Neural crest cell (in vitro differentiated cells): ENCODE measurements around the gene CASQ2. TPM values are rescaled to one million over a fixed set of nuclear protein-coding genes. Genes with fewer than 3 reads are reported as not detected.

Experiments
- DNase-seq: peaks from one replicate; pipeline ENCODE4 v3.0.0; 2021; ENCODE audit warnings: low read depth, mixed read lengths, low spot score
- H3K27ac Mint-ChIP-seq: one replicate; pipeline ENCODE4 v1.8.0; 2021; ENCODE audit warnings: mild to moderate bottlenecking, mixed read lengths; ENCODE audit not compliant: unreplicated experiment
- H3K27me3 Mint-ChIP-seq: 2 replicates; pipeline ENCODE4 v1.8.0; 2021; ENCODE audit warnings: low read depth, mild to moderate bottlenecking, mixed read lengths
- H3K36me3 Mint-ChIP-seq: 2 replicates; pipeline ENCODE4 v1.8.0; 2021; ENCODE audit warnings: low read depth, mild to moderate bottlenecking, mixed read lengths
- H3K4me1 Mint-ChIP-seq: 2 replicates; pipeline ENCODE4 v1.8.0; 2021; ENCODE audit warnings: mixed read lengths
- H3K4me3 Mint-ChIP-seq: one replicate; pipeline ENCODE4 v1.8.0; 2021; ENCODE audit warnings: mild to moderate bottlenecking, mixed read lengths
- H3K9me3 Mint-ChIP-seq: 2 replicates; pipeline ENCODE4 v1.8.0; 2021; ENCODE audit warnings: mixed read lengths
- CTCF ChIP-seq: fragments of 200-600 bp; sonication (generic); conservative IDR thresholded peaks from 2 replicates; pipeline ENCODE4 v1.5.0; 2021; ENCODE audit warnings: antibody characterized with exemption, mild to moderate bottlenecking
- total RNA-seq: library from RNA; stranded (reverse); gene quantifications from 2 replicates; pipeline ENCODE4 v1.2.1, GENCODE V29; 2021

Gene CASQ2
- total RNA-seq, 1 donor from 2014 or later, result 0.12 TPM

GRCh38 chr1:115748401-115749150 is 19.9 kb downstream of the CASQ2 start:
- no peaks in the 10 kb centered on the region for H3K27me3 Mint-ChIP-seq
- H3K36me3 Mint-ChIP-seq, result no peaks in the 10 kb centered on the region
- peaks cover 11% of the 10 kb centered on the region for H3K4me1 Mint-ChIP-seq
- no peak overlapping the region for H3K4me3 Mint-ChIP-seq
- peak overlapping the region; percentile 10 for H3K27ac Mint-ChIP-seq
- no peak for TF ChIP-seq CTCF
- peaks cover 4% of the 10 kb centered on the region for H3K9me3 Mint-ChIP-seq
- DNase-seq, result no peak

GRCh38 chr1:115746021-115746690 is 22.4 kb downstream of the CASQ2 start:
- H3K27me3 Mint-ChIP-seq, result no peaks in the 10 kb centered on the region
- H3K4me1 Mint-ChIP-seq, result peaks cover 11% of the 10 kb centered on the region
- H3K27ac Mint-ChIP-seq, result no peak overlapping the region
- DNase-seq, result no peak
- H3K36me3 Mint-ChIP-seq, result no peaks in the 10 kb centered on the region
- no peak overlapping the region for H3K4me3 Mint-ChIP-seq
- no peak for TF ChIP-seq CTCF
- H3K9me3 Mint-ChIP-seq, result peaks cover 4% of the 10 kb centered on the region

- no peaks in the 10 kb centered on the region for H3K27me3 Mint-ChIP-seq
- H3K36me3 Mint-ChIP-seq, result no peaks in the 10 kb centered on the region
- DNase-seq, result no peak
- no peak overlapping the region for H3K4me3 Mint-ChIP-seq
- H3K4me1 Mint-ChIP-seq, result peaks cover 11% of the 10 kb centered on the region
- H3K27ac Mint-ChIP-seq, result no peak overlapping the region
- no peak for TF ChIP-seq CTCF
- peaks cover 4% of the 10 kb centered on the region for H3K9me3 Mint-ChIP-seq
These were observed 23.8 kb downstream of the CASQ2 start for GRCh38 chr1:115744646-115745275.

- Mint-ChIP-seq H3K4me1 (no peaks in the 10 kb centered on the region), H3K27ac (no peak overlapping the region), H3K4me3 (no peak overlapping the region), H3K36me3 (no peaks in the 10 kb centered on the region), H3K9me3 (no peaks in the 10 kb centered on the region), H3K27me3 (no peaks in the 10 kb centered on the region)
- TF ChIP-seq CTCF, result no peak
- no peak for DNase-seq
These were observed 27.7 kb downstream of the CASQ2 start for GRCh38 chr1:115740811-115741210.

GRCh38 chr1:115732316-115732715 is 36.2 kb downstream of the CASQ2 start:
- Mint-ChIP-seq H3K4me3 (no peak overlapping the region), H3K27me3 (no peaks in the 10 kb centered on the region), H3K9me3 (no peaks in the 10 kb centered on the region), H3K4me1 (peaks cover 15% of the 10 kb centered on the region), H3K27ac (no peak overlapping the region), H3K36me3 (no peaks in the 10 kb centered on the region)
- no peak for TF ChIP-seq CTCF
- DNase-seq, result no peak
